RPMI8226 (cell line): ENCODE results near the gene SEPTIN1.
"Not testable (repeated sequence)": the region's sequence is repeated elsewhere in the genome, so short reads cannot be mapped to it uniquely, and the experiment has no call there.

Source experiments
- DNase-seq: peaks from one replicate; pipeline ENCODE4 v3.0.0-alpha.2; 2015

SEPTIN1 gene

GRCh38 chr16:30356401-30357084 lies 25.8 kb downstream of the SEPTIN1 start:
- DNase-seq: peak; percentile 72

- no peak for DNase-seq
These were observed 26.4 kb downstream of the SEPTIN1 start for GRCh38 chr16:30355954-30356308.

- DNase-seq: peak; percentile 100
These were observed 27.0 kb downstream of the SEPTIN1 start, which contains the start of gene CD2BP2 for GRCh38 chr16:30355144-30355953. CD2BP2 (minus strand) TSS chr16:30355308; CDS start chr16:30354681, 627 bp downstream.

DNA sequence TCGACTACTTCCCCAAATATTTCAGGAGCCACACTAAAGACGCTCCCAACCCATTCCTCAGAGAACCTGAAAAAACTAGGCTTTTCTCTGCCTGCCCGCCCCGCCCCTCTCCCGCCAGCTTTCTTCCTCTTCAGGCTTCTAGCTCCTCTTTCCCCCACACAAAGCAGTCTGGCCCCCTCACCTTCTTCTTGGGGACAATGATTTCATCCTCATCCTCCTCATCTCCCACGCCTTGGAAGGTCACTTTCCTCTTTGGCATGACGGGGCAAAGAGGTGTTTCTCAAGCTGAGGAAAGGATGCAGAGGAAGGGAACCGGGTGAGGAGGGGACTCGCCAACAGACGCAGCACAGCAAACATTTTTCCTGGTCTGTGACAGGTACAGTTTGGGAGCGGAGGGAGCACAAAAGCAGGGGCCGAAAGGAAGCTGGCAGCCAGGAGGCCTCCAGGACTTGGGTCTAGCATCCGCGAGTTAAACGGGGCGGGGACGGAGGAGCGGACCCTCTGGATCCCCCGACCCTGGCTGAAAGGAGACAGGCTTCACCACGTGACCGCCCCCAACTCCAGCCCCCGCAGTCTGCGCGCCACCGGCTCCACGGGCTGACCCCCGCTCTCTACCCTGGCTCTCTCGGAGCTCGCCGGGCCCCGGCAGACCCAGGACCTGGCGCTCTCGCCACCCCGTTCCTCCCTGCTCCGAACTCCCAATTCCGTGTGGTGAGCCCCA lies 27.8 kb downstream of the SEPTIN1 start:
- DNase-seq: no peak

GRCh38 chr16:30353438-30354129 lies 28.8 kb downstream of the SEPTIN1 start:
- DNase-seq: no peak

DNA sequence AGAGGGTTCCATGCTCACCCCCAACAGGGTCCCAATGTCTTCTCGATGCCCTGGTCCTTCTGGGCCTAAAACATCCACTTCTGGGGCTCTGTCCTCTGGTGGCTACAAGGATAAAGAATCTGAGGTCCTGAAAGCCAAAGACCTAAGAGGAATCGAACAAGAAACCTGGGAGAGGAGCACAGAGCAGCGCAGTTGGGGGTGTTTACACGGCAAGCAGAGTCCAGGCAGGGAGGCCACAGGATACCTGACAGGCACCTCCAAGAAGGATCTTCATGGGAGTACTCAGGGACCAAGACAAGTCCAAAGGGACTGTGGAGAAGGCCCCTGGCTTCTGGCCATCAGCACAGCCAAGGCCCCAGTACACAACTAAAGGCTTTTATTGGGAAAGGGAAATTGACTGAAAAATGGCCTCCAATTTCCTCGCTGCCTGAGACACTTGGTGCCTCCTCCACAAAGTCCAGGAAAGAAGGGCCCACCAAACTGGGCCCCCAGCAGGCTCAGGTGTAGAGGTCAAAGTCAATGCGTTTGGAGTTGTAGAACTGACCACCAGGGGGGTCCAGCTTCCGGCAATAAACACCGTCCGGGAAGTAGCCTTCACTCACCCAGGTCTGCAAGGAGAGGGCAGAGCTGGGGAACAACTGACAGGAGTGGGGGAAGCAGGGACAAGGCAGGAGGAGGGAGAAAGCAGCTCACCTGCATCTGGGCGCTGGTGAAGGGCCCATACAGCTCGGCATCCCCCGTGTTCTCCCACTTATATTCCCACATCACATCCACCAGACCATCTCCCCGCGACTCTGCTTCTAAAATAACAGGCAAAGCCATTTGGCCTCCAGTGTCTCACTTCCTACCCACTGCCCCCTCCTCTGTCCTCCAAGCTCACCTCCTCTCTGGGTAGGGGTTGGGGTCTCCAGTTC lies 29.6 kb downstream of the SEPTIN1 start:
- DNase-seq: no peak

DNA sequence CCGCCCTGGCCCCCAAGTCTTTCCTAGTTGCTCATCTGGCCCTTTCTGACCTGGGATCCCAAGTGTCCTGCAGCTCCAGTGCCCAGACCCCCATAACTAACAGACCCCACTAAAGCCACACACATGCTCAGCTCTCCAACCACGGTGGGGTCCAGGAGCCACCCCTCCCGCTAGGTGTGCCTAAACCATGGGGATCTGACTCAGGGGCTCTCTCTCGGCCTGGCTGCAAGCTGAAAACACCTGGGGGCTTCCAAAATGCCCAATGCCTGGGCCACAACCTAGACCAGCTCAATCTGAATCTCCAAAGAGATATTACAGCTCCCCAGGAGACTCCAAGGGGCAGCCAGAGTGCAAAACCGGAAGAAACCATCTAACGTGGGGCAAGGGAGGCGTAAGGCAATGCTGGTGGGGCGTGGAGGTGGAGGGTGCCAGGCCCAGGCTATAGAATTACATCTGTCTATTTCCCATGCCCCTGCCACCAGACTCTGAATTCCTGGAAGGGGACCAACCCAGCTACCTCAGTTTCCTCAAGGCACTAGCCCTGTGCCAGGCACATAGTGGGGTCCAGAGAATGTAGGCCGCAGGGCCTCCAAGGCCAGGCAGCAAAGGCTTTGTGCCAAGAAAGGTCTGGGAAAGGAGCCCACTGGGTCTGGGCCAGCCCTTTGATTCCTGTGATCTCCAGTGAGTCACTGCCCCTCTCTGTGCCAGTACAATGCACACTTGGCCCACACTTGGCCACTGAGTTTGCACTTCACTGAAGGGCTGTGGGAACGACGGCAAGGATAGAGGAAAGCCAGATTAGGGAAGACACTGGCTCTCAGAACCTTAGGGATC lies 30.6 kb downstream of the SEPTIN1 start:
- DNase-seq: no peak

DNA sequence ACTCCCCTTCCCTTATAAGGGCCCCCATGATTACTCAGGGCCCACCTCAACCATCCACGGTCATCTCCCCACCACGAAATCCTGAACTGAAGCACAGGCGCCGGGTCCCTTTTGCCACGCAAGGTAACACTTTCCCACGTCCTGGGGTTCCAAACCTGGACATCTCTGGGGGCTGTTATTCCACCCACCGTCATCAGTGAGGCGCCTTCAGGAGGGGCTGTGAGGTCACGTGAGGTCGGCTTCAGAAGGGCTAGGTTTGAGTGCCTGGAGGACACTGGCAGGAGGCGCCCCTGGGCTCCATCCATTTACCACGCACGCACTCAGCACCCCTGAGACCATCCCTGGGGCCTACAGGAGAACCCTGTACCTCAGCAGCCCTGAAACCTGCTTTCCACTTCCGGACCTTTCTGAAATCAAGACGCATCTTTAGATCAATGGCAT lies 31.3 kb downstream of the SEPTIN1 start:
- no peak for DNase-seq

DNA sequence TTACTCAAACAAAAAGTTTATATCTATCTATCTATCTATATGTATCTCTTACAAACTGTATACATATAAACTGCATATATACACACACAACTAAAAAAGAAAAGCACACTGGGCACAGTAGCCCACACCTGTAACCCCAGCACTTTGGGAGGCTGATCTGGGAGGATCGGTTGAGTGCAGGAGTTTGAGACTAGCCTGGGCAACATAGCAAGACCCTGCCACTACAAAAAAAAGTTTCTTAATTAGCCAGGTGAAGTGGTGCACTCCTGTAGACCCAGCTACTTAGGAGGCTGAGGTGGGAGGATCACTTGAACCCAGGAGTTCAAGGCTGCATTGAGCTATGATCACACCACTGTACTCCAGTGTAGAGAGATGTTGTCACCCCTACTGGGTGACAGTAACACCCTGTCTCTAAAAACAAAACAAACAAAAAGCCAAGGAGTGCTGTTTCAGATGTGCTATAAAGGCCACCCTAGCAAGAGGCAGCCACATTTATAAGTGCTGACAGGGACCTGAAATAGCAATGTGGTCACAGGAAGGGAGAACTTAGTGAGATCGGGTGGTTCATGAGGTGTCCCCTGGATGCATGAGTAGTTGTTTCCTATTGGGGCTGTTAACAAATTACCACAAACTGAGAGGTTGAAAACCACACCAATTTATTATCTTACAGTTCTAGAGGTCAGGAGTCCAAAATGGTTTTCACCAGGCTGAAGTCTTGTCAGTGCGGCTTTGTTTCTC lies 32.1 kb downstream of the SEPTIN1 start:
- no peak for DNase-seq

DNA sequence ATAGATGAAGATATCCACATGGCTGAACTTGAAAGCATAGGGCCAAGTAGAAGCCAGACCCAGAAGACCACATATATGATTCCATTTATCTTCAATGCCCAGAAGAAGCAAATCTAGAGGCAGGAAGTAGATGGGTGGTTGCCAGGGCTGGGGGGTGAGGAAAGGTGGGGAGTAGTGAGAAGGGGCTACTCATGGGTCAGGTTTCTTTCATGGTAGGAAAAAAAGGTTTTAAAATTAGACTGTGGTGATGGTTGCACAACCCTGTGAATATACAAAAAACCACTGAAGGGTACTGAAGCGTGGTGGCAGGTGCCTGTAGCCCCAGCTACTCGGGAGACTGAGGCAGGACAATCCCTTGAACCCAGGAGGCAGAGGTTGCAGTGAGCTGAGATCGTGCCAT lies 32.7 kb downstream of the SEPTIN1 start:
- no peak for DNase-seq

DNA sequence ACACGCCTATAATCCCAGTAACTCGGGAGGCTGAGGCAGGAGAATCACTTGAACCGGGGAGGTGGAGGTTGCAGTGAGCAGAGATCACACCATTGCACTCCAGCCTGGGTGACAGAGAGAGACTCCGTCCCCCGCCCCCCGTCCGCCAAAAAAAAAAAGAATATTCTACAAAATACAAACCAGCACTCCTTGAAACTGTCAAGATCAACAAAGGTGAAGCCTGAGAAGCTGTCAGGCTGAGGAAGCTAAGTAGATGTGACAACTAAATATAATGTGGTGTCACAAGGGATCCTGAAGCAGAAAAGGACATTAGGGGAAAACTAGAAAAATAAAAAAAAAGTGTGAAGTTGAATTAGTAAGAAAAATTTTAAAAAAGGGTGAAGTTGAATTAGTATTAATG lies 33.4 kb downstream of the SEPTIN1 start:
- no peak for DNase-seq

GRCh38 chr16:30348113-30348512 lies 34.2 kb downstream of the SEPTIN1 start:
- DNase-seq: no peak

GRCh38 chr16:30346286-30346685 lies 36.1 kb downstream of the SEPTIN1 start:
- no peak for DNase-seq

DNA sequence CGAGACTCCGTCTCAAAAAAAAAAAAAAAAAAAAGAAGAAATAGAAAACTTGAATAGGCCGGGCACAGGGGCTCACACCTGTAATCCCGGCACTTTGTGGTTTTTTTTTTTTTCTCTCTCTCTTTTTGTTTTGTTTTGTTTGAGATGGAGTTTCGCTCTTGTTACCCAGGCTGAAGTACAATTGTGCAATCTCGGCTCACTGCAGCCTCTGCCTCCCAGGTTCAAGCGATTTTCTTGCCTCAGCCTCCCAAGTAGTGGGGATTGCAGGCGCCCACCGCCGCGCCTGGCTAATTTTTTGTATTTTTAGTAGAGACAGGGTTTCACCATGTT lies 38.9 kb downstream of the SEPTIN1 start:
- DNase-seq: peak; percentile 80

- DNase-seq: no peak
These were observed 39.4 kb downstream of the SEPTIN1 start for GRCh38 chr16:30342751-30343490.

DNA sequence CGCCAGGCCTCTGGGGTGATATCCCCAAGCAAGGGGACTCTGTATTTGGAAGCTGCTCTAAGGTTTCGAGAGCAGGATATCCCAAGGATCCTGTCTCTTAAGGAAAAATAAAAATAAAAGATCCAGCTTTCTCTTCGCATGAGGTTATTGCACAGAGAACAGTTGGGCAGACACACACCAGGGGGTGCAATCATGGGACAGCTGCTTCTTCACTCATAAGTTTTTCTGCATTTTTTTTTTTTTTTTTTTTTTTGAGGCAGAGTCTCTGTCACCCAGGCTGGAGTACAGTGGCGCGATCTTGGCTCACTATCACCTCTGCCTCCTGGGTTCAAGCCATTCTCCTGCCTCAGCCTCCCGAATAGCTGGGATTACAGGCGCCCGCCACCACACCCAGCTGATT lies 40.4 kb downstream of the SEPTIN1 start:
- not testable (repeated sequence) for DNase-seq

DNA sequence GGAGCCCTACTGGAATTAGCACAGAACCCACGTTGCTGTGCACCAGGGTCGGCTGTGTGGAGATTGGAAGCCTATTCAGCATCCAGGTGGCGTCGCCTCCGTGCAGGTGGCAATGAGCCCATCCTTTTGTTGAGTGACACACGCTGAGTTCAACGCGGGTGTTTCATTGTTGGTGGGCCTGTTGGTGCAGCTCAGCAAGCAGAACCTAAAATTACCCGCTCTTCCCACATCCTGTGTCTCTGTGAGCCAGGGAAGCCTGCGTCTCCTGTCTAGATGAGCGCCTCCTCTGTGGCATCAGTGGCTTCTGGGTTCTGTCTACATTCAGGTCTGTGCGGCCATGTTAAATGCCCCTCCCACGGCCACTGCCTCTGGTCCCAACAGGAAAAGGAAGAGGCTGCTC lies 41.7 kb downstream of the SEPTIN1 start:
- DNase-seq: no peak

DNA sequence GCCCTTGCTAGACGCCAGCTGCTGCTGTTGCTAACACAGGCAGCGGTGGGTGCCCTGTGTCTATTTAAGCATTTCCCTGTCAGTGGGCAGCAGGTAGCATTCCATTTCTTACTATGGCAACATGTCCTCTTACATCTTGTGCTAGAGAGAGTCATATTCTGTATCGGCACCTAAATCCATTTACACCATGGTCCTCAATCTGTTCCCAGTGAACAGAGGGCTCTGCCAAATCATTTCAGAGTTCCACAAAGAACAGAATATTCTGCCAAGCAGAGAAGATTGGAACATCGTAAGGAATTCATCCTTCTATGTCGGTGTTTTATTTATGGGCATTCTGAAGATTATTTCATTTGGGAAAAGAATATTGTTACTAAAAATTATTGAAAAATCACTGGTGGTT lies 43.6 kb downstream of the SEPTIN1 start:
- DNase-seq: not testable (repeated sequence)

DNA sequence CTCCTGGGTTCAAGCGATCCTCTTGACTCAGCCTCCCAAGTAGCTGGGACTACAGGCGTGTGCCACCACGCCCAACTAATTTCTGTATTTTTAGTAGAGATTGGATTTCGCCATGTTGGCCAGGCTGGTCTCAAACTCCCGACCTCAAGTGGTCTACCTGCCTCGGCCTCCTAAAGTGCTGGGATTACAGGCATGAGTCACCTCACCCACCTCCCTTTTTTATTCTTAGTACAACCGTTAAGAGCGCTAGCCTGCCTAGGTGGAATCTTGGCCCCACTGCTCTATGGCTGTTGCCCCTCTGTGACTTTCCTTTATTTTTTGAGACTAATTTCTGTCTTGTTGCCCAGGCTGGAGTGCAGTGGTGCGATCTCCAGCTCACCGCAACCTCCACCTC lies 44.4 kb downstream of the SEPTIN1 start:
- not testable (repeated sequence) for DNase-seq
